Gastrocnemius medialis (tissue), 4 donors: ENCODE measurements around the gene DMRTB1. TPM values are rescaled to one million over a fixed set of nuclear protein-coding genes. Genes with fewer than 3 reads are reported as not detected.

Experiments used
- ATAC-seq, 2 donors: fragments of 150-250 bp; one replicate each; pipeline ENCODE4 v1.9.1; 2016
- DNase-seq, 2 donors: peaks; one replicate each; pipeline ENCODE4 v3.0.0-alpha.2; 2019
- H3K27ac ChIP-seq, 4 donors: fragments of 200-600 bp; sonication (generic); 1 replicate in 1 of 4; 2 replicates in 3 of 4; pipeline ENCODE4 v1.5.1; 2016 to 2018; ENCODE audit warnings: mild to moderate bottlenecking in 2 of 4, moderate library complexity in 1 of 4
- H3K27me3 ChIP-seq, 3 donors: fragments of 200-600 bp; sonication (generic) in 2 of 3; 1 replicate in 1 of 3; 2 replicates in 2 of 3; pipeline versions ENCODE4 v1.5.1 to v1.6.0; 2016 to 2019; ENCODE audit warnings: mild to moderate bottlenecking in 1 of 3, moderate library complexity in 1 of 3
- H3K36me3 ChIP-seq, 2 donors: fragments of 200-600 bp; sonication (generic) in 1 of 2; one replicate each; pipeline ENCODE4 v1.5.1; 2017 to 2018
- H3K4me1 ChIP-seq, 2 donors: fragments of 200-600 bp; sonication (generic) in 1 of 2; one replicate each; pipeline ENCODE4 v1.5.1; 2016 to 2017; ENCODE audit warnings: mild to moderate bottlenecking in 2 of 2
- H3K4me3 ChIP-seq, 4 donors: fragments of 200-600 bp; sonication (generic) in 3 of 4; 1 replicate in 1 of 4; 2 replicates in 3 of 4; pipeline ENCODE4 v1.5.1; 2016 to 2019; ENCODE audit warnings: mild to moderate bottlenecking in 2 of 4
- H3K9me3 ChIP-seq, 3 donors: fragments of 200-600 bp; sonication (generic) in 2 of 3; 1 replicate in 1 of 3; 2 replicates in 2 of 3; pipeline ENCODE4 v1.5.1; 2016 to 2019
- POLR2A ChIP-seq, 2 donors: fragments of 450-650 bp; IDR thresholded peaks; one replicate each; pipeline ENCODE4 v1.6.1; 2017; ENCODE audit warnings: antibody characterized with exemption in 2 of 2, mild to moderate bottlenecking in 2 of 2, moderate library complexity in 2 of 2
- in situ Hi-C, 4 donors: fragments of 200-750 bp; cut with MboI; loops; one replicate each; pipeline versions ENCODE4 v1.15.0 to v1.8.0; 2017; ENCODE audit warnings: low sequenced_read_pairs in 4 of 4
- intact Hi-C: fragments of 100-400 bp; cut with DNase I; formaldehyde crosslinking; loops from one replicate; pipeline ENCODE4 v1.15.1; 2023; ENCODE audit warnings: low total_unique reads
- total RNA-seq, 4 donors: library from RNA; depleted of rRNA; stranded (reverse); fragments of >200 nt; gene quantifications; one replicate each; pipeline versions ENCODE4 v1.1.0 to v1.2.3, GENCODE V29; 2016
- TF ChIP-seq, protein P1 (sequence below), 5 experiments: fragments of 450-650 bp in 3 of 5; fragments of 200-600 bp in 2 of 5; sonication (generic) in 2 of 5; IDR thresholded peaks in 4 of 5; conservative IDR thresholded peaks in 1 of 5; 1 replicate in 4 of 5; 2 replicates in 1 of 5; pipeline ENCODE4 v1.5.1; 2016 to 2019; ENCODE audit warnings: antibody characterized with exemption in 5 of 5, mild to moderate bottlenecking in 3 of 5, moderate library complexity in 3 of 5

The DMRTB1 gene
- not detected for total RNA-seq

DNA sequence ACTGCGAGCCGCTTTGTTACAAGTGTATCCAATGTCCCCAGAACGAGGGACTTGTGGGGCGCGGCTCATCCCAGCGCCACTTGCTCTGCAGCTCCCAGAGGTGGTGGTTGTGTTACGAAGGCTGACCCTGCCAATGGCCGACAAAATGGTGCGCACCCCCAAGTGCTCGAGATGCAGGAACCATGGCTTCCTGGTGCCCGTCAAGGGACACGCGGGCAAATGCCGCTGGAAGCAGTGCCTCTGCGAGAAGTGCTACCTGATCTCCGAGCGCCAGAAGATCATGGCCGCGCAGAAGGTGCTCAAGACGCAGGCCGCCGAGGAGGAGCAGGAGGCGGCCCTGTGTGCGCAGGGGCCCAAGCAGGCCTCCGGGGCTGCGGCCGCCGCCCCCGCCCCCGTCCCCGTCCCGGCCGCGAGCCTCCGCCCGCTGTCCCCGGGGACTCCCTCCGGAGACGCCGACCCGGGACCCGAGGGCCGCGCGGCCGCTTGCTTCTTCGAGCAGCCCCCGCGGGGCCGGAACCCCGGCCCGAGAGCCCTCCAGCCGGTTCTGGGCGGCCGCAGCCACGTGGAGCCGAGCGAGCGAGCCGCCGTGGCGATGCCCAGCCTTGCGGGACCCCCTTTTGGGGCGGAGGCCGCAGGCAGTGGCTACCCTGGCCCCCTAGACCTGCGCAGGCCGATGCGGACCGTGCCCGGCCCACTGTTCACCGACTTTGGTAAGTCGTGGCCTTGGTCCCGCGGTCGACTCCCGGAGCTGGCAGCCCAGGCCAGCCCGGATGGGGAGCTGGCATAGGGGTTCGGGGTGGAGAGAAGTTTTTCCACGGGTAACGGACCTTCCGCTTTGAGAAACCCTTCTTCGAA lies at the start of gene DMRTB1:
DMRTB1 (plus strand) TSS at position 79 of the 855 bp plus-strand sequence; CDS start at position 134, 55 bp downstream.
- no peak for TF ChIP-seq POLR2A (IDR thresholded peaks at IDR 0.05)
- TF ChIP-seq, protein P1, sequence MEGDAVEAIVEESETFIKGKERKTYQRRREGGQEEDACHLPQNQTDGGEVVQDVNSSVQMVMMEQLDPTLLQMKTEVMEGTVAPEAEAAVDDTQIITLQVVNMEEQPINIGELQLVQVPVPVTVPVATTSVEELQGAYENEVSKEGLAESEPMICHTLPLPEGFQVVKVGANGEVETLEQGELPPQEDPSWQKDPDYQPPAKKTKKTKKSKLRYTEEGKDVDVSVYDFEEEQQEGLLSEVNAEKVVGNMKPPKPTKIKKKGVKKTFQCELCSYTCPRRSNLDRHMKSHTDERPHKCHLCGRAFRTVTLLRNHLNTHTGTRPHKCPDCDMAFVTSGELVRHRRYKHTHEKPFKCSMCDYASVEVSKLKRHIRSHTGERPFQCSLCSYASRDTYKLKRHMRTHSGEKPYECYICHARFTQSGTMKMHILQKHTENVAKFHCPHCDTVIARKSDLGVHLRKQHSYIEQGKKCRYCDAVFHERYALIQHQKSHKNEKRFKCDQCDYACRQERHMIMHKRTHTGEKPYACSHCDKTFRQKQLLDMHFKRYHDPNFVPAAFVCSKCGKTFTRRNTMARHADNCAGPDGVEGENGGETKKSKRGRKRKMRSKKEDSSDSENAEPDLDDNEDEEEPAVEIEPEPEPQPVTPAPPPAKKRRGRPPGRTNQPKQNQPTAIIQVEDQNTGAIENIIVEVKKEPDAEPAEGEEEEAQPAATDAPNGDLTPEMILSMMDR (IDR thresholded peaks at IDR 0.05 in 4 of 5, conservative IDR thresholded peaks at IDR 0.05 in 1 of 5) = no peak
- no peak within 1 kb of the TSS for H3K4me3 ChIP-seq
- H3K4me1 ChIP-seq = no peaks in the 10 kb centered on the region
- no peaks in the 10 kb centered on the region for H3K9me3 ChIP-seq
- in situ Hi-C loops (no loop called here), intact Hi-C loops (no loop called here)
- ATAC-seq (no peak), DNase-seq (no peak)
- no peaks in the 10 kb centered on the region for H3K36me3 ChIP-seq
- peaks cover 0 to 4% (median 3%) of the 10 kb centered on the region in 3 donors for H3K27me3 ChIP-seq
- no peak within 1 kb of the TSS for H3K27ac ChIP-seq

DNA sequence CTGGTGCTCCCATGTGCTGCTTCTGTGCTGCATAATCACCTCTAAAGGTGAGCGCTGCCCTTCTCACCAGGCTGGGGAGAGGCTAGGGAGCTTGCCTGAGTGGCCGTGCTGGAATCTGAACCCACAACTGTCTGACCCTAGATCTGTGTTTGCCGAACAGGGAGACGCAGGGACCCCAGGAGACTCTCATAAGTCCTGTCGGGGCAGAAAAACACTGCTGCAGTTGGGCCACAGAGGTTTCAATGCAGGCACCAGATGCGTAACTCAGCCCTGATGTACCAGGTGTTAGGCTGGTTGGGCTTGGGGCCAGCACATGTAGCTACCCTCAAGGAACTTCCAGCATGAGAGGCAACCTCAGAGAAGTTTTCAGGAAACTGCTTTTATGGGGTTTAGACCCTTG lies 49.5 kb upstream of the DMRTB1 start:
- Histone ChIP-seq H3K27me3 (peaks cover 0 to 10% (median 9%) of the 10 kb centered on the region in 3 donors), H3K36me3 (no peaks in the 10 kb centered on the region), H3K27ac (no peak overlapping the region), H3K4me3 (no peak overlapping the region), H3K9me3 (no peaks in the 10 kb centered on the region), H3K4me1 (no peaks in the 10 kb centered on the region)
- no peak for ATAC-seq
- no peak for TF ChIP-seq POLR2A (IDR thresholded peaks at IDR 0.05)
- TF ChIP-seq, protein P1 (IDR thresholded peaks at IDR 0.05 in 4 of 5, conservative IDR thresholded peaks at IDR 0.05 in 1 of 5) = no peak
- intact Hi-C loops (no loop called here), in situ Hi-C loops (no loop called here)
- no peak for DNase-seq

DNA sequence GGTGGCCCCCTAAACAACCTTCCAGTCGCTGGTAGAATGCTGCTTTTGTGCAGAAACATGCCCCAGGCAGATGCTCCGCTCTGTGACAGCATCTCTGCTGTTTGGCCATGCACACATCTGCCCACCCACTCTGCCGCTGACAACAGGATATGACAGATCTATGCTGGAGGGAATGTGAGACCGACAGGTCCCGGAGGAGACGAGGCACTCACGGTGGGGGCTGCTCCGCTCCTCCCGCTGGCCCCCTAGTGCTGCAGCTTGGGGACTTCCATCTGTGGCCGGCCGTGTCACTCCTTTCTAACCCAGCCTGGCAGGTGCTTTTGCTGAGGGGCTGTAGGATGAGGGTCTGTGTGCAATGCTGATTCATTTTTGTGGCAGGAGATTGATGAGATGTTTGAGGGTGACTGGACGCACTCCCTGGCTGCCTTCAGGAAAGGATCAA lies 49.1 kb upstream of the DMRTB1 start:
- TF ChIP-seq, protein P1 (IDR thresholded peaks at IDR 0.05 in 4 of 5, conservative IDR thresholded peaks at IDR 0.05 in 1 of 5) = no peak
- no peak for TF ChIP-seq POLR2A (IDR thresholded peaks at IDR 0.05)
- no peak for DNase-seq
- Histone ChIP-seq H3K27ac (no peak overlapping the region), H3K4me1 (no peaks in the 10 kb centered on the region), H3K36me3 (no peaks in the 10 kb centered on the region), H3K27me3 (peaks cover 0 to 10% (median 9%) of the 10 kb centered on the region in 3 donors), H3K4me3 (no peak overlapping the region), H3K9me3 (no peaks in the 10 kb centered on the region)
- in situ Hi-C loops (no loop called here), intact Hi-C loops (no loop called here)
- ATAC-seq = no peak

DNA sequence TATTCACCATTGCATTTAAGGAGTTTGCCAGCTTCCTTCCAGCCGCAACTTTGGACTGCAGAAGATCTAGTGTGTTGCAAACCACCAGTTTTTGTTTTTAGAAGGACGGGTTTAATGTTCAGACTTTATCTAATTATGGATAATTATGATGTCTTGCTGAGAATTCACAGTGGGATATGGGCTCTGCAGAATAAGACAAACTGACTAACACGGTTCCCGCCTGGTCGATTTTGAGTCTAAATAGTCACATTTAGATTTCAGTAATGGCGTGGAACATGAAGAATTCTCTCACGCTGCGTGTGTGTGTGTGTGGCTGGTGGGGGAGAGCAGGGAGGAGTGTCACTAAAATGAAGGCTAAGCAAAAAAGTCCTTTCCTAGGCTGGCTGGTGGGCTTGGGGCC lies 48.5 kb upstream of the DMRTB1 start:
- in situ Hi-C loops (no loop called here), intact Hi-C loops (no loop called here)
- ATAC-seq = no peak
- peaks cover 0 to 10% (median 9%) of the 10 kb centered on the region in 3 donors for H3K27me3 ChIP-seq
- no peak overlapping the region for H3K4me3 ChIP-seq
- H3K4me1 ChIP-seq = no peaks in the 10 kb centered on the region
- TF ChIP-seq, protein P1 (IDR thresholded peaks at IDR 0.05 in 4 of 5, conservative IDR thresholded peaks at IDR 0.05 in 1 of 5) = no peak
- TF ChIP-seq POLR2A (IDR thresholded peaks at IDR 0.05) = no peak
- no peak for DNase-seq
- no peaks in the 10 kb centered on the region for H3K36me3 ChIP-seq
- no peaks in the 10 kb centered on the region for H3K9me3 ChIP-seq
- no peak overlapping the region for H3K27ac ChIP-seq
